Keratinocyte (primary cell): ENCODE results near the gene PSD4. TPM values are rescaled to one million over a fixed set of nuclear protein-coding genes. Genes with fewer than 3 reads are reported as not detected.

Experiments used
- DNase-seq: peaks from one replicate; pipeline ENCODE4 v3.0.0-alpha.2; 2011; ENCODE audit warnings: low read depth, missing footprints, low spot score
- FAIRE-seq: peaks from 2 replicates; lab custom pipeline; 2011; peaks lifted over from hg19 to GRCh38; lab: Jason Lieb, UNC
- H2AFZ ChIP-seq: 2 replicates; pipeline ENCODE4 v1.6.0; 2012; ENCODE audit warnings: low read length, control low read depth, inconsistent platforms; ENCODE audit not compliant: control insufficient read depth
- H3K27ac ChIP-seq: 2 replicates; pipeline ENCODE4 v1.5.1; 2011; ENCODE audit warnings: low read length; ENCODE audit not compliant: control insufficient read depth, insufficient read depth
- H3K27me3 ChIP-seq: 3 replicates; pipeline ENCODE4 v1.6.0; 2011; ENCODE audit warnings: low read length; ENCODE audit not compliant: control insufficient read depth, insufficient read depth; ENCODE audit errors: extremely low read depth
- H3K36me3 ChIP-seq, 2 experiments: 2 replicates in 1 of 2; 3 replicates in 1 of 2; pipeline ENCODE4 v1.5.1; 2011; ENCODE audit warnings: low read length in 2 of 2, mild to moderate bottlenecking in 1 of 2; ENCODE audit not compliant: control insufficient read depth in 2 of 2, insufficient read depth in 2 of 2; ENCODE audit errors: extremely low read depth in 1 of 2
- H3K4me1 ChIP-seq: 3 replicates; pipeline ENCODE4 v1.5.1; 2011; ENCODE audit warnings: low read length; ENCODE audit not compliant: control insufficient read depth, insufficient read depth; ENCODE audit errors: extremely low read depth
- H3K4me2 ChIP-seq: 3 replicates; pipeline ENCODE4 v1.6.0; 2011; ENCODE audit warnings: low read depth, low read length; ENCODE audit not compliant: control insufficient read depth, insufficient read depth; ENCODE audit errors: extremely low read depth
- H3K4me3 ChIP-seq, 3 experiments: fragments of 200-600 bp in 1 of 3; sonication (generic) in 1 of 3; 2 replicates in 2 of 3; 3 replicates in 1 of 3; pipeline ENCODE4 v1.5.1; 2011 to 2016; ENCODE audit warnings: low read length in 3 of 3, mild to moderate bottlenecking in 3 of 3, control low read depth in 2 of 3, inconsistent platforms in 1 of 3, low read depth in 1 of 3, mixed read lengths in 1 of 3, mixed run types in 1 of 3, moderate library complexity in 1 of 3; ENCODE audit not compliant: control insufficient read depth in 2 of 3, insufficient read depth in 2 of 3; ENCODE audit errors: extremely low read depth in 1 of 3
- H3K79me2 ChIP-seq: 2 replicates; pipeline ENCODE4 v1.6.0; 2012; ENCODE audit warnings: low read length; ENCODE audit not compliant: control insufficient read depth, insufficient read depth
- H3K9ac ChIP-seq: 3 replicates; pipeline ENCODE4 v1.6.0; 2011; ENCODE audit warnings: low read length; ENCODE audit not compliant: control insufficient read depth, insufficient read depth; ENCODE audit errors: extremely low read depth
- H3K9me1 ChIP-seq: 3 replicates; pipeline ENCODE4 v1.6.0; 2011; ENCODE audit warnings: low read length; ENCODE audit not compliant: control insufficient read depth, insufficient read depth; ENCODE audit errors: extremely low read depth
- H3K9me3 ChIP-seq: 2 replicates; pipeline ENCODE4 v1.5.1; 2012; ENCODE audit warnings: low read depth, low read length; ENCODE audit not compliant: control insufficient read depth
- H4K20me1 ChIP-seq: 3 replicates; pipeline ENCODE4 v1.6.0; 2011; ENCODE audit warnings: low read length; ENCODE audit not compliant: control insufficient read depth, insufficient read depth; ENCODE audit errors: extremely low read depth
- CTCF ChIP-seq, 3 experiments: IDR thresholded peaks in 1 of 3; conservative IDR thresholded peaks in 1 of 3; optimal IDR thresholded peaks in 1 of 3; 2 replicates in 2 of 3; 3 replicates in 1 of 3; pipeline versions ENCODE3 to v1.5.1; 2011; ENCODE audit warnings: low read length in 3 of 3, mild to moderate bottlenecking in 3 of 3, moderate library complexity in 2 of 3, control low read depth in 1 of 3, inconsistent platforms in 1 of 3; ENCODE audit not compliant: insufficient read depth in 2 of 3; ENCODE audit errors: extremely low read depth in 1 of 3
- EZH2 ChIP-seq: IDR thresholded peaks from one replicate; pipeline ENCODE4 v1.6.1; 2012; ENCODE audit warnings: inconsistent platforms, mild to moderate bottlenecking, low read length, moderate library complexity
- dilution Hi-C: fragments of 300-500 bp; cut with MboI; formaldehyde crosslinking; loops from one replicate; pipeline ENCODE4 v1.7.0; 2020; ENCODE audit warnings: low sequenced_read_pairs; ENCODE audit not compliant: extremely low pct_ligation_motif_present
- polyA plus RNA-seq, 5 experiments: library from polyadenylated mRNA; depleted of rRNA in 3 of 5; stranded (reverse) in 3 of 5; stranded (forward) in 1 of 5; unstranded in 1 of 5; fragments of >200 nt; gene quantifications; 1 replicate in 1 of 5; 2 replicates in 3 of 5; 3 replicates in 1 of 5; pipeline versions ENCODE4 v1.2.1 to v1.2.3, GENCODE V29; 2011 to 2012; ENCODE audit warnings: missing spikeins in 2 of 5, low read depth in 1 of 5, low replicate concordance in 1 of 5

Gene PSD4
- polyA plus RNA-seq, 1 donor (not counting 4 experiments of a cell fraction or from before 2014, with no cell fraction given) = 11.1 TPM

DNA sequence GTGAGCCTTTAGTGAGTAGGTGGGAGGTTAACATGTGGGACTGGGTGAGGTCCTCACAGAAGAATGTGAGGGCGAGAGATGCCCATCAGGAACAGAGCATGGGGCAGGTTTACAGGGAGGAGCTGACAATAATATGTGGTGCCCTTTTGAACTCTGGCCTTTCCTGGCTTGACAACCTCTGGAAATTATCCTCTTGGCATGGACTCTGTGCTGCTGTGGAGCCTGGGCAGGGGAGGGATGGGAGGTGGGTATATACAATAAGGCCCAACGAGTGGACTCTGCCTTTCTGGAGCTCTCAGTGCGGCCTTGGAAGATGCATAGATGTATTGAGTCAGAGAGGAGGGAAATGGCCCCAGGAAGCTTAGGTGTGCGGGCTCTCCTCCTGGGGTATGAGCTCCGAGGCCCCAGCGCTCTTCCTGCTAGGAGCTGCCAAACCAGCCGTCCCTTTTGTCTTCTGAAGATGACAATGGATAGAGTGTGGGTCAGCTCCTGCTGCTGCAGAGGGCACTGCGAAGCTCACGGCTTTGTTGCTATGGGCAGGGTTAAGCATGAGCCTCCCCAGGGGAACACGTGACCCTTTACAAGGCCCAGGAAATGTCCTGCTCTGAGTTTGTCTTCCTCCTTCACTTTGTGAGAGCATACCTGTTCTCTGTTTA, 8.7 kb upstream of the PSD4 start:
- H2AFZ ChIP-seq = no peak overlapping the region
- H3K4me2 ChIP-seq = peak overlapping the region; percentile 25
- no peak overlapping the region for H3K9ac ChIP-seq
- H3K9me3 ChIP-seq = no peaks in the 10 kb centered on the region
- TF ChIP-seq EZH2 (no peak), CTCF (optimal IDR thresholded peaks at IDR 0.05 in 1 of 3, IDR thresholded peaks at IDR 0.05 in 1 of 3, conservative IDR thresholded peaks at IDR 0.05 in 1 of 3; ENCODE audit: extremely low read depth in 1 of 3, insufficient read depth in 2 of 3, low read length in 3 of 3) (no peak)
- H4K20me1 ChIP-seq = peaks cover 7% of the 10 kb centered on the region
- H3K4me3 ChIP-seq = no peak overlapping the region
- H3K36me3 ChIP-seq = peaks cover 9 to 21% of the 10 kb centered on the region in 2 experiments
- H3K27ac ChIP-seq = no peak overlapping the region
- H3K4me1 ChIP-seq = peaks cover 13% of the 10 kb centered on the region
- H3K27me3 ChIP-seq = no peaks in the 10 kb centered on the region
- H3K9me1 ChIP-seq = peaks cover 4% of the 10 kb centered on the region
- FAIRE-seq (no peak), DNase-seq (no peak)
- peaks cover 42% of the 10 kb centered on the region for H3K79me2 ChIP-seq
- dilution Hi-C loops = no loop called here

- no peak overlapping the region for H2AFZ ChIP-seq
- TF ChIP-seq CTCF (optimal IDR thresholded peaks at IDR 0.05 in 1 of 3, IDR thresholded peaks at IDR 0.05 in 1 of 3, conservative IDR thresholded peaks at IDR 0.05 in 1 of 3; ENCODE audit: extremely low read depth in 1 of 3, insufficient read depth in 2 of 3, low read length in 3 of 3) = no peak
- TF ChIP-seq EZH2 = no peak
- H3K9me1 ChIP-seq = peaks cover 4% of the 10 kb centered on the region
- H3K4me2 ChIP-seq = no peak overlapping the region
- peaks cover 13% of the 10 kb centered on the region for H3K4me1 ChIP-seq
- H3K27me3 ChIP-seq = no peaks in the 10 kb centered on the region
- dilution Hi-C loops = no loop called here
- DNase-seq (no peak), FAIRE-seq (no peak)
- no peak overlapping the region for H3K27ac ChIP-seq
- no peak overlapping the region for H3K4me3 ChIP-seq
- no peak overlapping the region for H3K9ac ChIP-seq
- peaks cover 7% of the 10 kb centered on the region for H4K20me1 ChIP-seq
- H3K36me3 ChIP-seq = peaks cover 11 to 21% of the 10 kb centered on the region in 2 experiments
- no peaks in the 10 kb centered on the region for H3K9me3 ChIP-seq
- peaks cover 37% of the 10 kb centered on the region for H3K79me2 ChIP-seq
Observed at GRCh38 chr2:113166187-113166645, 7.6 kb upstream of the PSD4 start.
